ENCODE measurements around the gene MOCS3.

MOCS3 gene

GRCh38 chr20:50958615-50959542 lies at the start of gene MOCS3:
Gene MOCS3, plus strand, starts transcription at chr20:50958818. Its CDS starts 25 bp downstream, at chr20:50958843.
- Histone ChIP-seq H3K4me3 (peak within 1 kb of the TSS; percentile 73 to 95 (median 91)), H3K27ac (peak within 1 kb of the TSS; percentile 70 to 98 (median 94))

- Histone ChIP-seq H3K4me3 (no peak overlapping the region), H3K27ac (no peak overlapping the region)
Observed at GRCh38 chr20:50909413-50909812, 49.2 kb upstream of the MOCS3 start.

GRCh38 chr20:50911030-50911429 lies 47.6 kb upstream of the MOCS3 start:
- Histone ChIP-seq H3K4me3 (no peak overlapping the region), H3K27ac (peak overlapping the region in 3 of 21 experiments; percentile 15 to 47 (median 33))

GRCh38 chr20:50911716-50912115 lies 46.9 kb upstream of the MOCS3 start:
- Histone ChIP-seq H3K4me3 (no peak overlapping the region), H3K27ac (peak overlapping the region in 1 of 21 experiments; percentile 21)

- H3K27ac ChIP-seq, result no peak overlapping the region
- no peak overlapping the region for H3K4me3 ChIP-seq
Observed at GRCh38 chr20:50913690-50914375, 44.8 kb upstream of the MOCS3 start.

GRCh38 chr20:50915424-50915823 lies 43.2 kb upstream of the MOCS3 start:
- Histone ChIP-seq H3K27ac (peak overlapping the region in 2 of 21 experiments; percentile 26 to 54), H3K4me3 (no peak overlapping the region)

GRCh38 chr20:50916257-50916656 lies 42.4 kb upstream of the MOCS3 start:
- Histone ChIP-seq H3K27ac (no peak overlapping the region), H3K4me3 (no peak overlapping the region)

- Histone ChIP-seq H3K4me3 (no peak overlapping the region), H3K27ac (no peak overlapping the region)
Observed at GRCh38 chr20:50916934-50917333, 41.7 kb upstream of the MOCS3 start.

GRCh38 chr20:50918403-50918802 lies 40.2 kb upstream of the MOCS3 start:
- Histone ChIP-seq H3K27ac (no peak overlapping the region), H3K4me3 (no peak overlapping the region)

GRCh38 chr20:50919567-50919966 lies 39.1 kb upstream of the MOCS3 start:
- Histone ChIP-seq H3K27ac (no peak overlapping the region), H3K4me3 (no peak overlapping the region)

GRCh38 chr20:50920997-50921396 lies 37.6 kb upstream of the MOCS3 start:
- no peak overlapping the region for H3K27ac ChIP-seq

GRCh38 chr20:50921803-50922501 lies 36.7 kb upstream of the MOCS3 start:
- Histone ChIP-seq H3K27ac (peak overlapping the region in 1 of 21 experiments; percentile 52), H3K4me3 (no peak overlapping the region)

More at GRCh38 chr20:50920997-50921396, 37.6 kb upstream of the MOCS3 start:
- H3K4me3 ChIP-seq, result no peak overlapping the region

- Histone ChIP-seq H3K4me3 (no peak overlapping the region), H3K27ac (no peak overlapping the region)
Observed at GRCh38 chr20:50924261-50924920, 34.2 kb upstream of the MOCS3 start.

GRCh38 chr20:50926530-50926929 lies 32.1 kb upstream of the MOCS3 start:
- no peak overlapping the region for H3K27ac ChIP-seq
- no peak overlapping the region for H3K4me3 ChIP-seq

GRCh38 chr20:50928469-50928868 lies 30.1 kb upstream of the MOCS3 start:
- H3K27ac ChIP-seq, result peak overlapping the region in 2 of 21 experiments; percentile 7 to 25
- H3K4me3 ChIP-seq, result no peak overlapping the region

GRCh38 chr20:50929299-50930138 lies 29.1 kb upstream of the MOCS3 start:
- Histone ChIP-seq H3K4me3 (peak overlapping the region; percentile 67 to 97 (median 83)), H3K27ac (peak overlapping the region in 20 of 21 experiments; percentile 79 to 100 (median 92))

- H3K27ac ChIP-seq, result peak overlapping the region; percentile 66 to 100 (median 99)
- H3K4me3 ChIP-seq, result peak overlapping the region; percentile 67 to 97 (median 83)
Observed at GRCh38 chr20:50930139-50930975, 28.3 kb upstream of the MOCS3 start.

GRCh38 chr20:50930976-50931305 lies 27.7 kb upstream of the MOCS3 start:
- Histone ChIP-seq H3K27ac (peak overlapping the region; percentile 97 to 100 (median 99)), H3K4me3 (peak overlapping the region; percentile 44 to 95 (median 66))
